ENCODE measurements around the gene IGHMBP2. TPM values are rescaled to one million over a fixed set of nuclear protein-coding genes. Genes with fewer than 3 reads are reported as not detected.

Gene IGHMBP2
- total and polyA plus RNA-seq, 2 experiments from 2014 or later = 14.3 to 27.7 TPM

- TF ChIP-seq CTCF (conservative IDR thresholded peaks at IDR 0.05; ENCODE audit: low read depth in 2 of 2) (no peak), ZNF331 (CRISPR knock-in tag; IDR thresholded peaks at IDR 0.05; ENCODE audit: low read depth) (no peak), REST (IDR thresholded peaks at IDR 0.05; ENCODE audit: unreplicated experiment) (no peak), JUNB (IDR thresholded peaks at IDR 0.05; ENCODE audit: unreplicated experiment) (no peak), ZNF114 (CRISPR knock-in tag; IDR thresholded peaks at IDR 0.05) (no peak)
Observed at GRCh38 chr11:68900835-68901381, 2.8 kb upstream of the IGHMBP2 start (continued).

- 0 out of 2 replicates have a peak, but pooled peaks cover 3% of the 10 kb centered on the region for H3F3A ChIP-seq (replicated peaks; ENCODE audit: low read depth)
- H2AFZ ChIP-seq = peak overlapping the region; percentile 95
Observed at GRCh38 chr11:68904248-68904847, 657 bp downstream of the IGHMBP2 start.

More at GRCh38 chr11:68904248-68904847, 657 bp downstream of the IGHMBP2 start:
- H3K27me3 Mint-ChIP-seq (ENCODE audit: insufficient read depth, low read depth, poor library complexity) = peaks cover 8% of the 10 kb centered on the region
- peaks cover 68% of the 10 kb centered on the region for H3K79me2 ChIP-seq (replicated peaks; ENCODE audit: insufficient read depth)
- TF ChIP-seq ZNF114 (CRISPR knock-in tag; IDR thresholded peaks at IDR 0.05) = no peak
- no peak for TF ChIP-seq CREB1 (CRISPR knock-in tag; IDR thresholded peaks at IDR 0.05; ENCODE audit: low read depth)
- no peak for TF ChIP-seq ZNF331 (CRISPR knock-in tag; IDR thresholded peaks at IDR 0.05; ENCODE audit: low read depth)
- TF ChIP-seq STAT1 (IDR thresholded peaks at IDR 0.05; ENCODE audit: unreplicated experiment) = no peak
- no peak for TF ChIP-seq NANOG (IDR thresholded peaks at IDR 0.05; ENCODE audit: borderline replicate concordance)
- TF ChIP-seq JUNB (IDR thresholded peaks at IDR 0.05; ENCODE audit: unreplicated experiment) = no peak
- no peak for TF ChIP-seq CTCF (conservative IDR thresholded peaks at IDR 0.05; ENCODE audit: low read depth in 2 of 2)
- no peak for TF ChIP-seq ETS1 (IDR thresholded peaks at IDR 0.05)
- peaks cover 33% of the 10 kb centered on the region for H3K4me1 Mint-ChIP-seq
- peak; percentile 51 for ATAC-seq
- H4K20me1 ChIP-seq (replicated peaks; ENCODE audit: insufficient read depth) = peaks cover 16% of the 10 kb centered on the region; the same call in 1 of the 2 replicates
- peaks cover 14% of the 10 kb centered on the region for H3K4me1 ChIP-seq (ENCODE audit: insufficient read depth)
- H3K27ac ChIP-seq (ENCODE audit: low read depth) = peak overlapping the region; percentile 39; the same call in 1 of the 2 replicates
- peak overlapping the region; percentile 97 for H3K4me3 Mint-ChIP-seq
- peak overlapping the region; percentile 96 for H3K27ac Mint-ChIP-seq
- no peaks in the 10 kb centered on the region for H3K27me3 ChIP-seq (ENCODE audit: insufficient read depth)
- DNase-seq (ENCODE audit: low spot score) = peak; percentile 51
- H3K4me2 ChIP-seq = peak overlapping the region; percentile 85
- peaks cover 17% of the 10 kb centered on the region for H3K36me3 ChIP-seq (ENCODE audit: insufficient read depth)
- H3K9me2 ChIP-seq (ENCODE audit: insufficient read depth) = no peaks in the 10 kb centered on the region
- no peaks in the 10 kb centered on the region for H3K9me3 Mint-ChIP-seq
- peaks cover 30% of the 10 kb centered on the region for H3K36me3 Mint-ChIP-seq (ENCODE audit: low read depth)
- H3K4me3 ChIP-seq = peak overlapping the region; percentile 100
